NCI-H510A (cell line): ENCODE measurements around the gene VSIG2.

Source experiments
- DNase-seq: peaks from one replicate; lab custom pipeline; 2025; lab: John Stamatoyannopoulos, UW

Gene VSIG2

GRCh38 chr11:124724979-124725718 lies 26.9 kb downstream of the VSIG2 start:
- no peak for DNase-seq

GRCh38 chr11:124722176-124722575 lies 29.9 kb downstream of the VSIG2 start:
- no peak for DNase-seq

GRCh38 chr11:124719534-124719933 lies 32.5 kb downstream of the VSIG2 start:
- no peak for DNase-seq

GRCh38 chr11:124718801-124719200 lies 33.3 kb downstream of the VSIG2 start:
- no peak for DNase-seq

GRCh38 chr11:124717786-124718651 lies 34.0 kb downstream of the VSIG2 start:
- DNase-seq, result no peak

GRCh38 chr11:124717421-124717785 lies 34.7 kb downstream of the VSIG2 start:
- no peak for DNase-seq

GRCh38 chr11:124716591-124716990 lies 35.5 kb downstream of the VSIG2 start:
- DNase-seq, result no peak

GRCh38 chr11:124712392-124712791 lies 39.7 kb downstream of the VSIG2 start:
- DNase-seq, result no peak

GRCh38 chr11:124707829-124708228 lies 44.2 kb downstream of the VSIG2 start:
- no peak for DNase-seq

- DNase-seq, result no peak
Observed at GRCh38 chr11:124700028-124700427, 52.0 kb downstream of the VSIG2 start.

GRCh38 chr11:124699547-124699946 lies 52.5 kb downstream of the VSIG2 start:
- DNase-seq, result no peak
